Neutrophil (primary cell): ENCODE data around the gene SUSD1.
A peak's percentile ranks its signal among the peaks of the same experiment; 100 is the strongest.

Source experiments
- H3K27ac ChIP-seq: fragments of 200-600 bp; sonication (generic); 2 replicates; pipeline ENCODE4 v1.5.1; 2016; ENCODE audit warnings: mild to moderate bottlenecking, moderate library complexity
- H3K27me3 ChIP-seq: fragments of 200-600 bp; sonication (generic); 2 replicates; pipeline ENCODE4 v1.6.0; 2016; ENCODE audit warnings: mild to moderate bottlenecking
- H3K36me3 ChIP-seq: fragments of 200-600 bp; sonication (generic); 2 replicates; pipeline ENCODE4 v1.5.1; 2017
- H3K4me1 ChIP-seq, 2 experiments: fragments of 200-600 bp in 1 of 2; sonication (generic) in 1 of 2; 1 replicate in 1 of 2; 2 replicates in 1 of 2; pipeline versions ENCODE4 v1.5.1 to v1.6.1; 2013 to 2016; ENCODE audit warnings: low read depth in 1 of 2, low read length in 1 of 2, mild to moderate bottlenecking in 1 of 2, moderate library complexity in 1 of 2; ENCODE audit not compliant: control insufficient read depth in 1 of 2, insufficient read depth in 1 of 2
- H3K4me3 ChIP-seq, 2 experiments: fragments of 200-600 bp in 1 of 2; sonication (generic) in 1 of 2; 1 replicate in 1 of 2; 2 replicates in 1 of 2; pipeline ENCODE4 v1.5.1; 2013 to 2016; ENCODE audit warnings: low read depth in 1 of 2, low read length in 1 of 2, mild to moderate bottlenecking in 1 of 2, moderate library complexity in 1 of 2
- H3K9me3 ChIP-seq: fragments of 200-600 bp; sonication (generic); 2 replicates; pipeline ENCODE4 v1.5.1; 2016
- TF ChIP-seq, protein P1 (sequence below): fragments of 200-600 bp; sonication (generic); IDR thresholded peaks from 2 replicates; pipeline ENCODE4 v1.5.1; 2016; ENCODE audit warnings: antibody characterized with exemption

The SUSD1 gene

DNA sequence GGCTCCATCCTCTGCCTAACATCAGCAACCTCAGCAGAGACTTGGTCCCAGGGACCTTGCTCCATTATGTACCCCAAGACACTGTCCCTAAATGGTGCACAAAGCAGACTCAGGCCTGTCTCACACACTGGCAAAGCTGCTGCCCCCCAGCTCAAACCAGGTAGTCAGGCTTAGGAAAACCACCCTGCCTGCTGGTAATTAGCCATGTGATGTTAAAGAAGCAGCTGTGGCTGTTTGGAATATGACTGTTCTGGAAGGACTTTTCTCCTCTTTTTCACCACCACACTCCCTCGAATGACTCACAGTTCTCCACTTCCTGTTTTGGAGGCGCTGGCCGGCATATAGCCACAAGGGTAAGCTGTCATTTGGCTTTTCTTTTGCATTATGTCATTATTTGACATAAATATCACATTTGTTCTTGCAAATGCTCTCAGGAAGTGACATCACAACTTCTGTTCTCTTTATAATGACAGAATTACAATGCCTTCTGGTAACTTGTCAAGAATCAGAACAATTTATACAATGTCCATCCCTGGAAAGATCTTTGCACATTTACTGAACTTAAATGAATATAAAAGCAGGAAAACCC is 113.9 kb downstream of the SUSD1 start:
- Histone ChIP-seq H3K27me3 (no peaks in the 10 kb centered on the region), H3K4me3 (no peak overlapping the region), H3K27ac (peak overlapping the region; percentile 79), H3K36me3 (peaks cover 19% of the 10 kb centered on the region), H3K9me3 (no peaks in the 10 kb centered on the region), H3K4me1 (peaks cover 8 to 21% of the 10 kb centered on the region in 2 experiments)
- TF ChIP-seq, protein P1, sequence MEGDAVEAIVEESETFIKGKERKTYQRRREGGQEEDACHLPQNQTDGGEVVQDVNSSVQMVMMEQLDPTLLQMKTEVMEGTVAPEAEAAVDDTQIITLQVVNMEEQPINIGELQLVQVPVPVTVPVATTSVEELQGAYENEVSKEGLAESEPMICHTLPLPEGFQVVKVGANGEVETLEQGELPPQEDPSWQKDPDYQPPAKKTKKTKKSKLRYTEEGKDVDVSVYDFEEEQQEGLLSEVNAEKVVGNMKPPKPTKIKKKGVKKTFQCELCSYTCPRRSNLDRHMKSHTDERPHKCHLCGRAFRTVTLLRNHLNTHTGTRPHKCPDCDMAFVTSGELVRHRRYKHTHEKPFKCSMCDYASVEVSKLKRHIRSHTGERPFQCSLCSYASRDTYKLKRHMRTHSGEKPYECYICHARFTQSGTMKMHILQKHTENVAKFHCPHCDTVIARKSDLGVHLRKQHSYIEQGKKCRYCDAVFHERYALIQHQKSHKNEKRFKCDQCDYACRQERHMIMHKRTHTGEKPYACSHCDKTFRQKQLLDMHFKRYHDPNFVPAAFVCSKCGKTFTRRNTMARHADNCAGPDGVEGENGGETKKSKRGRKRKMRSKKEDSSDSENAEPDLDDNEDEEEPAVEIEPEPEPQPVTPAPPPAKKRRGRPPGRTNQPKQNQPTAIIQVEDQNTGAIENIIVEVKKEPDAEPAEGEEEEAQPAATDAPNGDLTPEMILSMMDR: peak; percentile 61

DNA sequence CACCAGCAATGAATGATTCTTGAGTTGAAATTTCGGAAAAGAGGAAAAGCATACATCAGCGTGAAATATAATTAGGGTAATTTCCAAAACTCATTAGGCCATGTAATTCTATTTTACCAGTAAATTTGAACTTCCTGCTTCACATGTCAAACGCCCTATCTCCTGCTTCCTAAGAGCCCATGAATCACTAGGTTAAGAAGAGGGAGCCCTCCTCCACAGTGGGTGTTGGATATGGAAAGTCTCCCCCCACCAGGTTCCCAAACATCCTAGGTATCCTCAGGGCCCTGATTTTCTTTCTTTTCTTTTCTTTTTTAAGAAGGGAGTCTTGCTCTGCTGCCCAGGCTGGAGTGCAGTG is 115.2 kb downstream of the SUSD1 start:
- no peak overlapping the region for H3K4me3 ChIP-seq
- peak overlapping the region; percentile 79 for H3K27ac ChIP-seq

DNA sequence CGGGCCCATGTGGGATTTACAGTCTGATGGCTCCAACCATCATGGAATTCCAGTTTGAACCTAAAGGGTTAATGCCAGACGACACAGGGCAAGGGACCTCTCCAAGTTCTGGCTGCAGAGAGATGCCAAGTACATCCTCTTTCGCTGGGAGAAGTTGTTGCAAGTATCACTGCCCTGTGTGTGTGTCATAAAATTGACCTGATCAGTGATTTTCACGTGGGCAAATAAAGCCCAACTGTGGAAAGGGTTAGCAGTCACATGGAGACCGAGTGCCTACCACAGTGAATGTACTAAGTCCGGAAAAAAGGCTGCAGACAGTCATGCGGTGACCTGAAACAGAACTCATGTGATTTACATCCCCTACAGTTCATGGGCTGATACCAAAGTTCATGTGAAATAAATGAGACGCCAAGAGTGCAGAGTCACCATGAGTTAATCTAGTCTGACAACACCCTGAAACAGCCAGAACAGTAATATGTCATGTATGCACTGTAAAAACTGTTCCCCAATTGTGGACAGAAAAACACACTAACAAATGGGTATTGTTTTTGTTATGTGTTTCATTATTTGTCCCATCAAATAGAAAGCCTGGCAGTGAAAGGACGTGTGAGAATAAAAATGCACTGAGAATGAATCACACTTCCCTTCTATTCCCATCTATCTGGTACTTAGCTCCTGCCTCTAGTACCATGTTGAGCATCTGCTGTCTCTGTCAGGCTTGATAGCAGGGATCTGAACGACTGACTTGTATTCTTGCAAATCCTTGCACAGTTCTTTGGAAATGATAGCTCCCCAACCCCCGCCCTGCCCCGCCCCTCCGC is 115.7 kb downstream of the SUSD1 start:
- Histone ChIP-seq H3K4me1 (peaks cover 8 to 19% of the 10 kb centered on the region in 2 experiments), H3K27ac (no peak overlapping the region), H3K36me3 (peaks cover 19% of the 10 kb centered on the region), H3K9me3 (no peaks in the 10 kb centered on the region), H3K4me3 (no peak overlapping the region), H3K27me3 (no peaks in the 10 kb centered on the region)
- TF ChIP-seq, protein P1: no peak

More for the DNA sequence above, 115.2 kb downstream of the SUSD1 start:
- Histone ChIP-seq H3K27me3 (no peaks in the 10 kb centered on the region), H3K36me3 (peaks cover 19% of the 10 kb centered on the region), H3K4me1 (peaks cover 8 to 21% of the 10 kb centered on the region in 2 experiments), H3K9me3 (no peaks in the 10 kb centered on the region)
- TF ChIP-seq, protein P1: no peak

DNA sequence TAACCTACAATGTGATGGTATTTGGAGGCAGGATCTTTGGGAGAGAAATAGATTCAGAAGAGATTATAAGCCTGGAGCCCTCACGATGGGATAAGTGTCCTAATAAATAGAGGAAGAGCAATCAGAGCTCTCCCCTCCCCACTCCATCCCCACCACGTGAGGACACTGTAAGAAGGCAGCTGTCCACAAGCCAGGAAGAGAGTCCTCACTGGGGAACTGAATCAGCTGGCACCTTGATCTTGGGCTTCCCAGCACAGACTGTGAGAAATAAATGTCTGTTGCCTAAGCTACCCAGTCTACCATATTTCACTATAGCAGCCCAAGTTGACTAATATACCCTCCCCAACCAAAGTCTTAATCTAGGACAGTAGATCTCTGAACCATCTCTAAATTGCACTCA is 118.1 kb downstream of the SUSD1 start:
- TF ChIP-seq, protein P1: no peak
- Histone ChIP-seq H3K27ac (no peak overlapping the region), H3K36me3 (peaks cover 19% of the 10 kb centered on the region), H3K9me3 (no peaks in the 10 kb centered on the region), H3K4me1 (peaks cover 8 to 13% of the 10 kb centered on the region in 2 experiments), H3K4me3 (no peak overlapping the region), H3K27me3 (no peaks in the 10 kb centered on the region)

DNA sequence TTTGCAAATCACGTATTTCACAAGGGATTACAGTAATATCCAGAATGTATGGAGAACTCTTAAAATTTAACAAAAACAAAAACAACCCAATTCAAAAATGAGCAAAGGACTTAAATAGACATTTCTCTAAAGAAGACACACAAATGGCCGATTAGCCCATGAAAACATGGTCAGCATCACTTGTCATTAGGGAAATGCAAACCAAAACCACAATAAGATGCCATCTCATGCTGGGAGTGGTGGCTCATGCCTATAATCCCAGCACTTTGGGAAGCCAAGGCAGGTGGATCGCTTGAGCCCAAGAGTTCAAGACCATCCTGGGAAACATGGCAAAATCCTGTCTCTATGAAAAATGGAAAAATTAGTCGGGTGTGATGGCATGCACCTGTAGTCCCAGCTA is 120.2 kb downstream of the SUSD1 start:
- Histone ChIP-seq H3K36me3 (peaks cover 29% of the 10 kb centered on the region), H3K27me3 (no peaks in the 10 kb centered on the region), H3K9me3 (no peaks in the 10 kb centered on the region), H3K4me1 (no peaks in the 10 kb centered on the region), H3K4me3 (no peak overlapping the region), H3K27ac (no peak overlapping the region)
- TF ChIP-seq, protein P1: no peak
